Peyer's patch (tissue), 4 donors: ENCODE measurements around the gene TANGO6.

Experiments used
- POLR2A ChIP-seq, 2 donors: fragments of 450-650 bp; IDR thresholded peaks; one replicate each; pipeline ENCODE4 v1.5.1; 2017; ENCODE audit warnings: antibody characterized with exemption in 2 of 2, mild to moderate bottlenecking in 2 of 2, moderate library complexity in 2 of 2
- TF ChIP-seq, protein P1 (sequence below), 6 experiments: fragments of 450-650 bp in 4 of 6; fragments of 200-600 bp in 2 of 6; sonication (generic) in 1 of 6; IDR thresholded peaks; one replicate each; pipeline ENCODE4 v1.5.1; 2017 to 2019; ENCODE audit warnings: antibody characterized with exemption in 6 of 6, mild to moderate bottlenecking in 3 of 6, moderate library complexity in 1 of 6

DNA sequence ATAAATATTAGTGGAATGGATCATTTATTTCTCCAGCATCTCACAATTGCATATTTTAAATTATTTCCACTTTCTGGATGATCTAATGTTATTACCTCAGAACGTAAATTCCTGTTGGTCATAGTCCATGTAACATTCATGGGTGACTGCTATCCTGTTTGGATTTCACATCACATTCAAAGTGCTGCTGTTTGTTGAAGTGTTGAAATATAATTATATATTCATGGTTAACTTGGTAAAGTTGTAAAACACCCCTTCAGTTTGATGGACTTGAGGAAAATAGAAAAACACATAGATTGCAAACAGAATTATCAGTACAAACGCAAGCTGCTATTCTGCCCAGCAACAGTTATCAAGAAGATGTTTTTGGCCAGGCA, 59.6 kb downstream of the TANGO6 start:
- TF ChIP-seq, protein P1, sequence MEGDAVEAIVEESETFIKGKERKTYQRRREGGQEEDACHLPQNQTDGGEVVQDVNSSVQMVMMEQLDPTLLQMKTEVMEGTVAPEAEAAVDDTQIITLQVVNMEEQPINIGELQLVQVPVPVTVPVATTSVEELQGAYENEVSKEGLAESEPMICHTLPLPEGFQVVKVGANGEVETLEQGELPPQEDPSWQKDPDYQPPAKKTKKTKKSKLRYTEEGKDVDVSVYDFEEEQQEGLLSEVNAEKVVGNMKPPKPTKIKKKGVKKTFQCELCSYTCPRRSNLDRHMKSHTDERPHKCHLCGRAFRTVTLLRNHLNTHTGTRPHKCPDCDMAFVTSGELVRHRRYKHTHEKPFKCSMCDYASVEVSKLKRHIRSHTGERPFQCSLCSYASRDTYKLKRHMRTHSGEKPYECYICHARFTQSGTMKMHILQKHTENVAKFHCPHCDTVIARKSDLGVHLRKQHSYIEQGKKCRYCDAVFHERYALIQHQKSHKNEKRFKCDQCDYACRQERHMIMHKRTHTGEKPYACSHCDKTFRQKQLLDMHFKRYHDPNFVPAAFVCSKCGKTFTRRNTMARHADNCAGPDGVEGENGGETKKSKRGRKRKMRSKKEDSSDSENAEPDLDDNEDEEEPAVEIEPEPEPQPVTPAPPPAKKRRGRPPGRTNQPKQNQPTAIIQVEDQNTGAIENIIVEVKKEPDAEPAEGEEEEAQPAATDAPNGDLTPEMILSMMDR (IDR thresholded peaks at IDR 0.05), result no peak
- no peak for TF ChIP-seq POLR2A (IDR thresholded peaks at IDR 0.05)
